CD14-positive monocyte (primary cell): ENCODE data around the gene SKIDA1. TPM values are rescaled to one million over a fixed set of nuclear protein-coding genes. Genes with fewer than 3 reads are reported as not detected.

Experiments
- DNase-seq, 3 donors: peaks; one replicate each; pipeline ENCODE4 v3.0.0-alpha.2; 2011 to 2022
- H2AFZ ChIP-seq: 2 replicates; pipeline ENCODE4 v1.6.0; 2012; ENCODE audit warnings: mild to moderate bottlenecking, low read depth, low read length, inconsistent platforms; ENCODE audit not compliant: insufficient read depth, poor library complexity, severe bottlenecking
- H3K27ac ChIP-seq, 2 donors: 1 replicate in 1 of 2; 2 replicates in 1 of 2; pipeline ENCODE4 v1.5.1; 2012 to 2013; ENCODE audit warnings: low read length in 2 of 2, control low read depth in 1 of 2, inconsistent platforms in 1 of 2, low read depth in 1 of 2, mild to moderate bottlenecking in 1 of 2
- H3K27me3 ChIP-seq, 2 donors: one replicate each; pipeline versions ENCODE4 v1.6.0 to v1.6.1; 2011 to 2013; ENCODE audit warnings: low read length in 2 of 2; ENCODE audit not compliant: control insufficient read depth in 2 of 2, insufficient read depth in 2 of 2
- H3K36me3 ChIP-seq, 2 donors: replicated peaks in 1 of 2; 1 replicate in 1 of 2; 2 replicates in 1 of 2; pipeline versions ENCODE4 v1.5.1 to v1.6.1; 2012 to 2013; ENCODE audit warnings: low read length in 2 of 2, control low read depth in 1 of 2, inconsistent platforms in 1 of 2, mild to moderate bottlenecking in 1 of 2; ENCODE audit not compliant: insufficient read depth in 2 of 2, control insufficient read depth in 1 of 2
- H3K4me1 ChIP-seq, 2 donors: 1 replicate in 1 of 2; 2 replicates in 1 of 2; pipeline versions ENCODE4 v1.5.1 to v1.6.1; 2012 to 2013; ENCODE audit warnings: low read length in 2 of 2, control low read depth in 1 of 2, inconsistent platforms in 1 of 2, mild to moderate bottlenecking in 1 of 2, moderate library complexity in 1 of 2; ENCODE audit not compliant: insufficient read depth in 2 of 2, control insufficient read depth in 1 of 2
- H3K4me2 ChIP-seq: replicated peaks from 2 replicates; pipeline ENCODE3; 2012; ENCODE audit warnings: low read length, moderate library complexity, mild to moderate bottlenecking; ENCODE audit not compliant: poor library complexity, severe bottlenecking; ENCODE audit errors: extremely low read depth
- H3K4me3 ChIP-seq, 3 experiments: fragments of 200-600 bp in 1 of 3; sonication (generic) in 1 of 3; replicated peaks in 1 of 3; 1 replicate in 2 of 3; 2 replicates in 1 of 3; pipeline ENCODE4 v1.5.1; 2011 to 2013; ENCODE audit warnings: low read length in 3 of 3, mild to moderate bottlenecking in 3 of 3, control low read depth in 2 of 3, low read depth in 2 of 3, inconsistent platforms in 1 of 3, moderate library complexity in 1 of 3
- H3K79me2 ChIP-seq: 2 replicates; pipeline ENCODE4 v1.6.0; 2012; ENCODE audit warnings: mild to moderate bottlenecking, control low read depth, inconsistent platforms, low read length, moderate library complexity; ENCODE audit not compliant: insufficient read depth
- H3K9ac ChIP-seq: 2 replicates; pipeline ENCODE4 v1.6.0; 2017; ENCODE audit warnings: low read length, mild to moderate bottlenecking; ENCODE audit not compliant: insufficient read depth, poor library complexity, severe bottlenecking
- H3K9me3 ChIP-seq, 2 donors: replicated peaks in 1 of 2; 1 replicate in 1 of 2; 2 replicates in 1 of 2; pipeline versions ENCODE4 v1.5.1 to v1.6.1; 2012 to 2013; ENCODE audit warnings: low read length in 2 of 2, control low read depth in 1 of 2; ENCODE audit not compliant: control insufficient read depth in 1 of 2, insufficient read depth in 1 of 2
- H4K20me1 ChIP-seq: 2 replicates; pipeline ENCODE4 v1.6.0; 2012; ENCODE audit warnings: mild to moderate bottlenecking, low read length, control low read depth, moderate library complexity; ENCODE audit not compliant: insufficient read depth
- H3K27ac Mint-ChIP-seq, 7 donors: one replicate each; pipeline ENCODE4 v1.8.0; 2020; ENCODE audit warnings: mild to moderate bottlenecking in 7 of 7, mixed read lengths in 7 of 7, moderate library complexity in 6 of 7, inconsistent platforms in 2 of 7
- H3K27me3 Mint-ChIP-seq, 3 donors: one replicate each; pipeline ENCODE4 v1.8.0; 2021 to 2022; ENCODE audit warnings: low read depth in 3 of 3, mild to moderate bottlenecking in 3 of 3, mixed read lengths in 3 of 3, moderate library complexity in 3 of 3, inconsistent platforms in 1 of 3
- H3K36me3 Mint-ChIP-seq, 2 donors: one replicate each; pipeline ENCODE4 v1.8.0; 2020; ENCODE audit warnings: mixed read lengths in 2 of 2, inconsistent platforms in 1 of 2, mild to moderate bottlenecking in 1 of 2
- H3K4me1 Mint-ChIP-seq: one replicate; pipeline ENCODE4 v1.8.0; 2020; ENCODE audit warnings: mild to moderate bottlenecking, mixed read lengths
- H3K4me3 Mint-ChIP-seq, 2 donors: one replicate each; pipeline ENCODE4 v1.8.0; 2020; ENCODE audit warnings: mild to moderate bottlenecking in 2 of 2, mixed read lengths in 2 of 2, moderate library complexity in 1 of 2
- H3K9me3 Mint-ChIP-seq, 7 donors: one replicate each; pipeline ENCODE4 v1.8.0; 2020 to 2022; ENCODE audit warnings: mixed read lengths in 7 of 7, mild to moderate bottlenecking in 6 of 7, moderate library complexity in 6 of 7, inconsistent platforms in 2 of 7
- WGBS: methylation state at CpG from one replicate; pipeline ENCODE4 v1.1.5; 2013; ENCODE audit warnings: missing lambda C conversion rate; ENCODE audit not compliant: insufficient coverage; 5-methylcytosine and 5-hydroxymethylcytosine counted together
- intact Hi-C, 2 donors: fragments of 100-400 bp; cut with micrococcal nuclease; formaldehyde crosslinking; loops; one replicate each; pipeline versions ENCODE4 v1.15.0 to v1.15.1; 2023
- polyA plus RNA-seq, 3 donors: library from polyadenylated mRNA; depleted of rRNA in 1 of 3; unstranded in 2 of 3; stranded (reverse) in 1 of 3; fragments of 300-500 nt in 2 of 3; fragments of >200 nt in 1 of 3; fragmentation: Illumina TruSeq in 2 of 3; gene quantifications; 1 replicate in 2 of 3; 2 replicates in 1 of 3; pipeline ENCODE4 v1.2.3, GENCODE V29; 2012 to 2021
- TF ChIP-seq, protein P1 (sequence below): fragments of 200-600 bp; IDR thresholded peaks from one replicate; pipeline ENCODE4 v1.8.0; 2022; ENCODE audit warnings: antibody characterized with exemption, mild to moderate bottlenecking

Gene SKIDA1
- polyA plus RNA-seq, 3 donors: 0.04 to 0.15 TPM; not detected in 1

DNA sequence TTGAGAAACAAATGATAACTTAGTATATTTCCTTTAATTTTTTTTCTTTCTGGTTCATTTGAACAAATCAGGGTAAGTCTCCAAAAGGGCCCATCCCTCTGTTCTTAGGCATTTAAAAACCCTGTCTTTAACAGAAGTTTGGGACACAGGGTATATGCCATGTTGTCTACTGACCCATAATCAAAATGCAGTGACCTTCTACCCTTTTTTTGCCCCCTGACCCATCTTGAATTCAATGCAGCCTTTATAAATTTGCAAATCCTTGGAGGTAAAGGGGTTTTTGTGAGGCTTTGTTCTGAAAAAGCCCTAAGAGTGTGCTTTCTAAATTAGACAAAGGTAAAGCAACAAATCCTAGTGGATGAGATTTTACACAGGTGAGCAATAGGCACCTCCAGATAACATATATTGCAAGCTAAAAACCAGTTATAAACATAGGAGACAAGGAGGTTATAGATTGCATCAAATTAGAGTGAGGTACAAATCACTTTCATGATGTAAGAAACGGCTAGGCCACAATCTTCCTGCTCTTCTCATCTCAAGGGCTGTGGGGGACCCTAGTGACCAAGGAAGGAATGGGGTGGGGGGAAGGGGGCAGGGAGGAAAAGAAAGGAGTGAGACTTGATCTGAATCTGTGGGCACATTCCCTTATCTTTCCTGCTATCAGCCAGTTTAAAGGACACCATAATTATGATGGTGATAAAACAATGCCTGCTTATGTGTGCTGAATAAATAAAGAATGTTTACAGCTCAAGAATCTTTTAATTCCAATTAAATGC is 2.7 kb downstream of the SKIDA1 start:
- H2AFZ ChIP-seq: no peak overlapping the region
- H3K4me1 ChIP-seq: peaks cover 34 to 56% of the 10 kb centered on the region in 2 donors
- H3K4me3 ChIP-seq: no peak overlapping the region
- H3K9me3 ChIP-seq: peaks cover 4 to 5% of the 10 kb centered on the region in 2 donors
- H3K27me3 ChIP-seq: peaks cover 24 to 26% of the 10 kb centered on the region in 2 donors
- Mint-ChIP-seq H3K4me1 (peaks cover 47% of the 10 kb centered on the region), H3K9me3 (peaks cover 0 to 10% (median 8%) of the 10 kb centered on the region in 7 donors), H3K4me3 (no peak overlapping the region), H3K36me3 (peaks cover 10% of the 10 kb centered on the region in 2 donors), H3K27me3 (peaks cover 27 to 36% (median 32%) of the 10 kb centered on the region in 3 donors), H3K27ac (no peak overlapping the region)
- H3K36me3 ChIP-seq: no peaks in the 10 kb centered on the region
- no peak overlapping the region for H3K27ac ChIP-seq
- no peaks in the 10 kb centered on the region for H4K20me1 ChIP-seq
- no CpG with 5 or more reads among the region's 1 CpG for WGBS
- no peak for DNase-seq
- no peaks in the 10 kb centered on the region for H3K79me2 ChIP-seq
- TF ChIP-seq, protein P1, sequence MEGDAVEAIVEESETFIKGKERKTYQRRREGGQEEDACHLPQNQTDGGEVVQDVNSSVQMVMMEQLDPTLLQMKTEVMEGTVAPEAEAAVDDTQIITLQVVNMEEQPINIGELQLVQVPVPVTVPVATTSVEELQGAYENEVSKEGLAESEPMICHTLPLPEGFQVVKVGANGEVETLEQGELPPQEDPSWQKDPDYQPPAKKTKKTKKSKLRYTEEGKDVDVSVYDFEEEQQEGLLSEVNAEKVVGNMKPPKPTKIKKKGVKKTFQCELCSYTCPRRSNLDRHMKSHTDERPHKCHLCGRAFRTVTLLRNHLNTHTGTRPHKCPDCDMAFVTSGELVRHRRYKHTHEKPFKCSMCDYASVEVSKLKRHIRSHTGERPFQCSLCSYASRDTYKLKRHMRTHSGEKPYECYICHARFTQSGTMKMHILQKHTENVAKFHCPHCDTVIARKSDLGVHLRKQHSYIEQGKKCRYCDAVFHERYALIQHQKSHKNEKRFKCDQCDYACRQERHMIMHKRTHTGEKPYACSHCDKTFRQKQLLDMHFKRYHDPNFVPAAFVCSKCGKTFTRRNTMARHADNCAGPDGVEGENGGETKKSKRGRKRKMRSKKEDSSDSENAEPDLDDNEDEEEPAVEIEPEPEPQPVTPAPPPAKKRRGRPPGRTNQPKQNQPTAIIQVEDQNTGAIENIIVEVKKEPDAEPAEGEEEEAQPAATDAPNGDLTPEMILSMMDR: no peak
- no peak overlapping the region for H3K4me2 ChIP-seq
- H3K9ac ChIP-seq: no peak overlapping the region
- intact Hi-C loops: no loop called here

DNA sequence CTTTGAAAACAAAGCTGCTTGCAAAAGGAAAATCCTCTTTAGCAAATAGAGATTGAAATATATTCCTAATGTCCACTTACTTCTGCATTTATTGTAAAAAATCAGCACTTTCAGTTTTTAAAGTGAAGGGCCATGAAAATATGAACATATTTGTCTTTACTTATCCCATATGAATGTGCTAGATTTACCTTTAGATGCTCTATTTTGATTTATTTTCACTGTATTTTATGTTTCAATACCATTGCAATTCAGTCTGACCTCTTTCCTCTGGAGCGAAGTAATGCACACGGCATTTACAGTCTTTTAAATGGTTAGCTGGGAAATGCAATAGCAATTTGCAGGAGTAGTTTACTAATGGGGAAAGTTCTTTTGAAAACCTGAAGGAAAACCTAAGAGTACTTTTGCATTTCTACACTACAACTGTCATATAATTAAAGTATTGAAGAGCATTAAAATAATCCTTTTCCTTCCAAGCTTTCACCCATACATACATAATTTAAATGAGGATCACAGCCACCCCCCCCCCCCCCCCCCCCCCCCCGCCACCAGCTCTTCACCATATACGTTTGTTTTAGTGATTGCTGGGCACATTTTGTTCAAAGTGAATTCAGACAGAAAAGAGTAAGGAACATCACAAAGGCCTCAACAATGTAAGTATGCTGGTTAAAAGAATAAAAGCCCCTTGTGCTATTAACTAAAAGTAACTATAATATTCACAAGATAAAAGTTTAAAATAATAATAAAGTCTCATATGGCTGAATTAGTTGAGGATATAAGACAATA is 3.5 kb downstream of the SKIDA1 start:
- TF ChIP-seq, protein P1: no peak
- Histone ChIP-seq H3K79me2 (no peaks in the 10 kb centered on the region), H3K4me1 (peaks cover 37 to 57% of the 10 kb centered on the region in 2 donors), H3K27ac (no peak overlapping the region), H3K9ac (no peak overlapping the region), H4K20me1 (no peaks in the 10 kb centered on the region), H2AFZ (no peak overlapping the region), H3K4me2 (no peak overlapping the region), H3K27me3 (peaks cover 29 to 33% of the 10 kb centered on the region in 2 donors), H3K4me3 (no peak overlapping the region), H3K36me3 (no peaks in the 10 kb centered on the region), H3K9me3 (peaks cover 4 to 5% of the 10 kb centered on the region in 2 donors)
- no peak overlapping the region for H3K27ac Mint-ChIP-seq
- H3K4me1 Mint-ChIP-seq: peaks cover 48% of the 10 kb centered on the region
- intact Hi-C loops: no loop called here
- no peak for DNase-seq
- no peak overlapping the region for H3K4me3 Mint-ChIP-seq
- peaks cover 0 to 15% (median 10%) of the 10 kb centered on the region in 7 donors for H3K9me3 Mint-ChIP-seq
- WGBS: no CpG with 5 or more reads among the region's 4 CpGs
- H3K27me3 Mint-ChIP-seq: peaks cover 32 to 45% (median 38%) of the 10 kb centered on the region in 3 donors
- peaks cover 10 to 14% of the 10 kb centered on the region in 2 donors for H3K36me3 Mint-ChIP-seq
